Stomach (tissue), 4 donors: ENCODE results near the gene SUPT3H.

Experiments used
- CTCF ChIP-seq, 7 experiments: fragments of 450-650 bp in 4 of 7; fragments of 200-600 bp in 3 of 7; sonication (generic) in 3 of 7; IDR thresholded peaks; one replicate each; pipeline ENCODE4 v1.5.1; 2016 to 2019; ENCODE audit warnings: antibody characterized with exemption in 7 of 7, control low read depth in 2 of 7, mild to moderate bottlenecking in 1 of 7
- POLR2A ChIP-seq, 4 donors: fragments of 450-650 bp; IDR thresholded peaks; one replicate each; pipeline ENCODE4 v1.6.1; 2016; ENCODE audit warnings: antibody characterized with exemption in 4 of 4, control low read depth in 2 of 4, mild to moderate bottlenecking in 1 of 4, moderate library complexity in 1 of 4
- POLR2AphosphoS5 ChIP-seq, 3 donors: sonication (generic); formaldehyde crosslinking; IDR thresholded peaks; one replicate each; pipeline ENCODE4 v1.6.1; 2016; ENCODE audit warnings: antibody characterized with exemption in 3 of 3

GRCh38 chr6:45092135-45092534 is 285.6 kb downstream of the SUPT3H start:
- TF ChIP-seq CTCF (IDR thresholded peaks at IDR 0.05), result no peak
- TF ChIP-seq POLR2AphosphoS5 (IDR thresholded peaks at IDR 0.05), result no peak
- TF ChIP-seq POLR2A (IDR thresholded peaks at IDR 0.05), result no peak
